K562 (cell line): ENCODE data around the gene LY6G6C. TPM values are rescaled to one million over a fixed set of nuclear protein-coding genes. Genes with fewer than 3 reads are reported as not detected.

Experiments used
- ARID3A ChIP-seq: IDR thresholded peaks from 2 replicates; pipeline ENCODE4 v1.6.1; 2012; ENCODE audit warnings: low read depth, low read length, improper control_type of control experiment, borderline replicate concordance
- CTBP1 ChIP-seq: fragments of 450-650 bp; IDR thresholded peaks from 2 replicates; pipeline ENCODE4 v1.6.1; 2016; ENCODE audit warnings: borderline replicate concordance
- DIDO1 ChIP-seq: fragments of 450-650 bp; IDR thresholded peaks from 2 replicates; pipeline ENCODE4 v1.6.1; 2016; ENCODE audit warnings: low read depth, missing biosample characterization, missing genetic modification characterization
- ETV1 ChIP-seq: fragments of 450-650 bp; conservative IDR thresholded peaks from 2 replicates; pipeline ENCODE4 v1.6.1; 2016; ENCODE audit warnings: missing genetic modification characterization, control low read depth, low read depth, missing compliant biosample characterization
- FOXO4 ChIP-seq: fragments of 450-650 bp; formaldehyde crosslinking; IDR thresholded peaks from 2 replicates; pipeline ENCODE4 v1.4.0; 2020; ENCODE audit warnings: mild to moderate bottlenecking, moderate library complexity
- HOMEZ ChIP-seq: fragments of 250-450 bp; sonication (Bioruptor Pico); IDR thresholded peaks from 2 replicates; pipeline ENCODE4 v1.4.0; 2020; ENCODE audit warnings: mild to moderate bottlenecking, moderate library complexity
- JUN ChIP-seq, 2 experiments: sonication (generic) in 1 of 2; formaldehyde crosslinking in 1 of 2; IDR thresholded peaks; 2 replicates each; pipeline versions ENCODE4 v1.6.1 to v1.8.0; 2012 to 2022; ENCODE audit warnings: borderline replicate concordance in 2 of 2, mild to moderate bottlenecking in 2 of 2, improper control_type of control experiment in 1 of 2, low read depth in 1 of 2, low read length in 1 of 2, missing genetic modification reagents in 1 of 2
- KHSRP ChIP-seq: fragments of 450-650 bp; IDR thresholded peaks from 2 replicates; pipeline ENCODE4 v1.6.1; 2017
- NKRF ChIP-seq: fragments of 450-650 bp; IDR thresholded peaks from 2 replicates; pipeline ENCODE4 v1.6.1; 2016; ENCODE audit warnings: borderline replicate concordance
- PHF20 ChIP-seq: fragments of 450-650 bp; IDR thresholded peaks from 2 replicates; pipeline ENCODE4 v1.6.1; 2018; ENCODE audit not compliant: partially characterized antibody
- PHF21A ChIP-seq: fragments of 450-650 bp; IDR thresholded peaks from 2 replicates; pipeline ENCODE4 v1.6.1; 2017; ENCODE audit warnings: low read depth, borderline replicate concordance
- PHF8 ChIP-seq: fragments of 200-600 bp; sonication (generic); IDR thresholded peaks from 2 replicates; pipeline ENCODE4 v1.6.1; 2012; ENCODE audit warnings: mixed run types, mild to moderate bottlenecking, inconsistent platforms, low read length, moderate library complexity, borderline replicate concordance
- RB1 ChIP-seq: fragments of 450-650 bp; IDR thresholded peaks from 2 replicates; pipeline ENCODE4 v1.6.1; 2017; ENCODE audit warnings: low read depth, mild to moderate bottlenecking
- RNF2 ChIP-seq: sonication (generic); IDR thresholded peaks from 2 replicates; pipeline ENCODE4 v1.6.1; 2016
- SMARCB1 ChIP-seq: IDR thresholded peaks from 2 replicates; pipeline ENCODE4 v1.6.1; 2011; ENCODE audit warnings: improper control_type of control experiment, low read depth; ENCODE audit not compliant: insufficient read length
- SNIP1 ChIP-seq: fragments of 450-650 bp; IDR thresholded peaks from 2 replicates; pipeline ENCODE4 v1.7.1; 2017; ENCODE audit warnings: low read depth, mild to moderate bottlenecking
- STAT5A ChIP-seq: IDR thresholded peaks from 2 replicates; pipeline ENCODE4 v1.6.1; 2012; ENCODE audit warnings: low read length, inconsistent platforms, borderline replicate concordance
- TBP ChIP-seq: optimal IDR thresholded peaks from 2 replicates; pipeline ENCODE3; 2011; ENCODE audit warnings: low read depth, low read length, improper control_type of control experiment
- U2AF2 ChIP-seq: fragments of 200-400 bp; formaldehyde crosslinking; optimal IDR thresholded peaks from 2 replicates; pipeline ENCODE3; 2017; ENCODE audit warnings: low read depth, mild to moderate bottlenecking, low read length
- YY1 ChIP-seq, 3 experiments: IDR thresholded peaks; 2 replicates each; pipeline ENCODE4 v1.6.1; 2011; ENCODE audit warnings: low read length in 2 of 3, mild to moderate bottlenecking in 2 of 3, moderate library complexity in 2 of 3, borderline replicate concordance in 1 of 3, control low read depth in 1 of 3, low read depth in 1 of 3; ENCODE audit not compliant: insufficient read depth in 3 of 3, insufficient replicate concordance in 2 of 3, control insufficient read depth in 1 of 3, insufficient read length in 1 of 3; ENCODE audit errors: extremely low read depth in 1 of 3
- ZNF3 ChIP-seq: fragments of 250-450 bp; sonication (Bioruptor Pico); IDR thresholded peaks from 2 replicates; pipeline ENCODE4 v1.5.0; 2021; ENCODE audit warnings: mild to moderate bottlenecking, moderate library complexity
- ZNF408 ChIP-seq: fragments of 250-450 bp; sonication (Bioruptor Pico); IDR thresholded peaks from 2 replicates; pipeline ENCODE4 v1.4.0; 2020; ENCODE audit warnings: low read depth, mild to moderate bottlenecking, moderate library complexity
- polyA plus RNA-seq, 8 experiments: library from polyadenylated mRNA; depleted of rRNA in 4 of 8; stranded (reverse) in 5 of 8; unstranded in 3 of 8; fragments of >200 nt; fragmentation: Nextera tagmentation in 2 of 8; fragmentation: Illumina TruSeq in 1 of 8; extraction: Ambion mirVana in 2 of 8; extraction: Trizol in 1 of 8; gene quantifications; 2 replicates each; pipeline versions ENCODE4 v1.2.1 to v1.2.3, GENCODE V29; 2011 to 2014; ENCODE audit warnings: inconsistent platforms in 1 of 8, missing spikeins in 1 of 8
- total RNA-seq, 7 experiments: library from RNA; depleted of rRNA in 6 of 7; stranded (reverse); fragments of >200 nt in 6 of 7; fragmentation: Illumina TruSeq in 2 of 7; extraction: Trizol in 2 of 7; gene quantifications; 2 replicates each; pipeline versions ENCODE4 v1.2.1 to v1.2.3, GENCODE V29; 2011 to 2021; ENCODE audit warnings: low replicate concordance in 1 of 7

Gene LY6G6C
- total and polyA plus RNA-seq, 9 of the 15 experiments (the other 6 are each of a cell fraction or from before 2014, with no cell fraction given), result 0.06 to 0.20 TPM; not detected in 7

GRCh38 chr6:31734821-31735406, 13.4 kb upstream of the LY6G6C start (continued):
- peak; percentile 100; the same call in 1 of the 2 replicates for TF ChIP-seq JUN (IDR thresholded peaks at IDR 0.05; ENCODE audit: borderline replicate concordance, low read depth, low read length)
- peak; percentile 98 for TF ChIP-seq JUN (CRISPR knock-in tag; IDR thresholded peaks at IDR 0.05; ENCODE audit: borderline replicate concordance)
- TF ChIP-seq ETV1, result peak; percentile 100
- no peak for TF ChIP-seq ARID3A
- TF ChIP-seq U2AF2, result no peak
- no peak for TF ChIP-seq SMARCB1
- peak; percentile 94 for TF ChIP-seq NKRF
- no peak for TF ChIP-seq RB1
- TF ChIP-seq PHF21A, result no peak
- no peak for TF ChIP-seq CTBP1
- TF ChIP-seq ZNF408 (CRISPR knock-in tag), result no peak
- TF ChIP-seq KHSRP, result no peak
- no peak for TF ChIP-seq ZNF3 (CRISPR knock-in tag)
- 0 out of 2 replicates have a peak, but pooled peaks have one; percentile 16 for TF ChIP-seq DIDO1 (tag)
- peak in 1 of 3 experiments; percentile 84 for TF ChIP-seq YY1 (IDR thresholded peaks at IDR 0.05; ENCODE audit: borderline replicate concordance in 1 of 3, control insufficient read depth in 1 of 3, extremely low read depth in 1 of 3, insufficient read depth in 3 of 3, insufficient read length in 1 of 3, insufficient replicate concordance in 2 of 3, low read depth in 1 of 3, low read length in 2 of 3)
- TF ChIP-seq TBP, result no peak
- TF ChIP-seq SNIP1, result no peak
- peak; percentile 35; the same call in 1 of the 2 replicates for TF ChIP-seq PHF8
- no peak for TF ChIP-seq FOXO4 (CRISPR knock-in tag)
- TF ChIP-seq RNF2, result no peak
- no peak for TF ChIP-seq PHF20
- TF ChIP-seq STAT5A, result peak; percentile 59; the same call in 1 of the 2 replicates
- no peak for TF ChIP-seq HOMEZ (CRISPR knock-in tag)
